Heart right ventricle (tissue), 16 donors: Measurements from ENCODE around the gene BAZ1B. TPM values are rescaled to one million over a fixed set of nuclear protein-coding genes. Genes with fewer than 3 reads are reported as not detected.
A peak's percentile ranks its signal among the peaks of the same experiment; 100 is the strongest.

Experiments used
- ATAC-seq, 8 donors: fragments of 200-7000 bp; cut with Tn5 transposase; one replicate each; pipeline ENCODE4 v1.9.1; 2020; ENCODE audit warnings: mild to moderate bottlenecking in 8 of 8, moderate library complexity in 8 of 8, moderate number of reproducible peaks in 1 of 8
- DNase-seq, 2 donors: peaks; one replicate each; pipeline ENCODE4 v3.0.0-alpha.2; 2020
- H3K27ac ChIP-seq, 10 donors: fragments of 200-600 bp; sonication (generic) in 2 of 10; one replicate each; pipeline versions ENCODE4 v1.5.0 to v1.8.0; 2020 to 2022; ENCODE audit warnings: mild to moderate bottlenecking in 3 of 10
- H3K27me3 ChIP-seq, 7 donors: fragments of 200-600 bp; one replicate each; pipeline ENCODE4 v1.8.0; 2021 to 2022; ENCODE audit warnings: mild to moderate bottlenecking in 2 of 7
- H3K36me3 ChIP-seq, 9 donors: fragments of 200-600 bp; sonication (generic) in 1 of 9; one replicate each; pipeline versions ENCODE4 v1.5.0 to v1.8.0; 2020 to 2022; ENCODE audit warnings: mild to moderate bottlenecking in 2 of 9
- H3K4me1 ChIP-seq, 9 donors: fragments of 200-600 bp; sonication (generic) in 1 of 9; one replicate each; pipeline versions ENCODE4 v1.5.0 to v1.8.0; 2020 to 2022; ENCODE audit warnings: mild to moderate bottlenecking in 4 of 9
- H3K4me3 ChIP-seq, 10 donors: fragments of 200-600 bp; sonication (generic) in 2 of 10; one replicate each; pipeline versions ENCODE4 v1.5.0 to v1.8.0; 2020 to 2022; ENCODE audit warnings: mild to moderate bottlenecking in 7 of 10, moderate library complexity in 2 of 10
- H3K9me3 ChIP-seq, 11 donors: fragments of 200-600 bp in 10 of 11; sonication (generic) in 2 of 11; one replicate each; pipeline versions ENCODE4 v1.5.0 to v1.8.0; 2013 to 2022; ENCODE audit warnings: mild to moderate bottlenecking in 2 of 11, control low read depth in 1 of 11, moderate library complexity in 1 of 11
- WGBS, 2 donors: extraction: QIAGEN DNeasy Blood & Tissue Kit; methylation state at CpG; one replicate each; pipeline ENCODE4 v1.1.7; 2013; ENCODE audit warnings: inconsistent platforms in 1 of 2; 5-methylcytosine and 5-hydroxymethylcytosine counted together
- intact Hi-C, 10 donors: fragments of 100-400 bp; cut with DNase I; formaldehyde crosslinking; loops; one replicate each; pipeline versions ENCODE4 v1.11.1 to v1.14.2; 2022
- long read RNA-seq, 3 donors: library from polyadenylated mRNA; unstranded; transcript quantifications; one replicate each; pipeline ENCODE4 v2.0.0, GENCODE V29; 2020 to 2021
- polyA plus RNA-seq, 2 donors: library from polyadenylated mRNA; stranded (reverse); fragments of 200-250 nt; gene quantifications; one replicate each; pipeline ENCODE4 v1.2.3, GENCODE V29; 2013
- total RNA-seq, 10 donors: library from RNA; stranded (reverse); fragmentation: NEBNext Ultra II Directional in 3 of 10; extraction: Animal tissue kit (Norgen Biotek cat#: 25700) in 3 of 10; gene quantifications; one replicate each; pipeline versions ENCODE4 v1.2.1 to v1.2.4, GENCODE V29; 2021 to 2023
- TF ChIP-seq, protein P1 (sequence below), 9 donors: fragments of 200-600 bp; sonication (generic) in 2 of 9; IDR thresholded peaks; one replicate each; pipeline versions ENCODE4 v1.5.0 to v1.8.0; 2021 to 2022; ENCODE audit warnings: antibody characterized with exemption in 9 of 9, mild to moderate bottlenecking in 5 of 9, moderate library complexity in 1 of 9
- donor health status: Arrhythmogenic right ventricular cardiomyopathy.
- donor health status: ischemic (EF 13 %, LVEDD 7.1; RV severe dilation, severe dysfunction).
- donor health status: healthy with polysubstance abuse.
- donor health status: DM: no; HTN: yes; CAD: no.
- donor health status: DM: no; HTN: no; CAD: no.
- donor health status: ischemic (EF 25% LVEDD 6.9; RV normal size, moderate dysfunction).
- donor health status: ischemic (EF 25% LVEDD 5.7; RV mildly dilated, moderate dysfunction).
- donor health status: healthy.
- donor health status: DM: yes; HTN: yes; CAD: no.
- donor health status: Ischemic cardiomyopathy.
- donor health status: ischemic (EF 35%, LVEDD 5.7; RV mildly dilated, moderate dysfunction).
- donor health status: nonischemic (EF 11% LVEDD 7.7; RV severe dilation, severe dysfunction).
- donor health status: DM: yes; HTN: yes; CAD: no.
- donor health status: PGD.
- donor health status: ischemic (EF 29% LVEDD 5.4; RV normal size, mild dysfunction).
- donor health status: nonischemic (EF 23%, LVEDD 6.1; RV moderate dilation, normal function).

BAZ1B gene
- 10 to 100 TPM; 34.0 to 49.9 (median 41.5) TPM for total RNA-seq
- polyA plus RNA-seq = 10 to 100 TPM; 11.7 to 17.2 TPM
- long read RNA-seq, donor 1, partial matches to known transcripts = 27 of 37 reads
- long read RNA-seq, donor 1, other reads (novel, unspliced or antisense) = 10 of 37 reads
- long read RNA-seq, donor 2, full-length matches to known transcripts = 1 of 26 reads
- long read RNA-seq, donor 2, partial matches to known transcripts = 18 of 26 reads
- long read RNA-seq, donor 2, other reads (novel, unspliced or antisense) = 7 of 26 reads
- long read RNA-seq, donor 3, partial matches to known transcripts = 44 of 46 reads
- long read RNA-seq, donor 3, other reads (novel, unspliced or antisense) = 2 of 46 reads

GRCh38 chr7:73522105-73522872 lies at the start of gene BAZ1B:
Gene BAZ1B (minus strand): TSS chr7:73522293. CDS start chr7:73521933, 360 bp downstream.
- Histone ChIP-seq H3K4me3 (peak within 1 kb of the TSS; percentile 76 to 97 (median 88)), H3K9me3 (no peaks in the 10 kb centered on the region), H3K27me3 (no peaks in the 10 kb centered on the region), H3K4me1 (peaks cover 5 to 69% (median 43%) of the 10 kb centered on the region in 9 donors), H3K27ac (peak within 1 kb of the TSS; percentile 82 to 98 (median 95)), H3K36me3 (peaks cover 0 to 21% (median 0%) of the 10 kb centered on the region in 9 donors)
- ATAC-seq (peak; percentile 97 to 99 (median 98)), DNase-seq (peak; percentile 97 to 98)
- 0% methylated on average over 59 to 69 of the region's 71 CpGs for WGBS, 2 donors
- intact Hi-C loops = loop anchor here in 7 of 10 donors (1.0 to 5.0 kb wide), 4 partner anchors 35 to 57 kb away; partner anchors contain the start of genes BCL7B (in 7 of the 7) and TBL2 (in 2 of the 7)
- TF ChIP-seq, protein P1, sequence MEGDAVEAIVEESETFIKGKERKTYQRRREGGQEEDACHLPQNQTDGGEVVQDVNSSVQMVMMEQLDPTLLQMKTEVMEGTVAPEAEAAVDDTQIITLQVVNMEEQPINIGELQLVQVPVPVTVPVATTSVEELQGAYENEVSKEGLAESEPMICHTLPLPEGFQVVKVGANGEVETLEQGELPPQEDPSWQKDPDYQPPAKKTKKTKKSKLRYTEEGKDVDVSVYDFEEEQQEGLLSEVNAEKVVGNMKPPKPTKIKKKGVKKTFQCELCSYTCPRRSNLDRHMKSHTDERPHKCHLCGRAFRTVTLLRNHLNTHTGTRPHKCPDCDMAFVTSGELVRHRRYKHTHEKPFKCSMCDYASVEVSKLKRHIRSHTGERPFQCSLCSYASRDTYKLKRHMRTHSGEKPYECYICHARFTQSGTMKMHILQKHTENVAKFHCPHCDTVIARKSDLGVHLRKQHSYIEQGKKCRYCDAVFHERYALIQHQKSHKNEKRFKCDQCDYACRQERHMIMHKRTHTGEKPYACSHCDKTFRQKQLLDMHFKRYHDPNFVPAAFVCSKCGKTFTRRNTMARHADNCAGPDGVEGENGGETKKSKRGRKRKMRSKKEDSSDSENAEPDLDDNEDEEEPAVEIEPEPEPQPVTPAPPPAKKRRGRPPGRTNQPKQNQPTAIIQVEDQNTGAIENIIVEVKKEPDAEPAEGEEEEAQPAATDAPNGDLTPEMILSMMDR (IDR thresholded peaks at IDR 0.05) = peak in 7 of 9 donors; percentile 15 to 51 (median 22)

DNA sequence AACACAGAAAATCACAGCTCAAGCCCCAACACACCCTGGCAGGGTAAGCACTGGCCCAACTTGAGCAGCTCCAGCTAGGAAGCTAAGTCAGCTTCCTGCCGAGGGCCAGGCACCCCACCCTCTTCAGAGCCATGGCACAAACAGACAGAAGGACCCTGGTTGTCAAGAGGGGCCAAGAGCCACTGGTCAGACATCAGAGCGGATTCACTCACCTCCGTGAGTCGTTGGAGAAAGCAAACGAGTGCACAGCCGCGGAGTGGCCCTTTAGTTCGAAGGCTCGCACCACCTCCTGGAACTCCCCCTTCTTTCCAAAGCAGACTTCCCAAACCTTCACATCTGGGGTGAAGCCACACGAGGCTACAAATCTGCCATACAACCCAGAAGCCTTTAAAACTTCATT lies 48.9 kb upstream of the BAZ1B start:
- intact Hi-C loops = loop anchor here in 1 of 10 donors (10.0 kb wide), 1 partner anchor 114 kb away; the partner anchor contains the start of genes BUD23 and DNAJC30

DNA sequence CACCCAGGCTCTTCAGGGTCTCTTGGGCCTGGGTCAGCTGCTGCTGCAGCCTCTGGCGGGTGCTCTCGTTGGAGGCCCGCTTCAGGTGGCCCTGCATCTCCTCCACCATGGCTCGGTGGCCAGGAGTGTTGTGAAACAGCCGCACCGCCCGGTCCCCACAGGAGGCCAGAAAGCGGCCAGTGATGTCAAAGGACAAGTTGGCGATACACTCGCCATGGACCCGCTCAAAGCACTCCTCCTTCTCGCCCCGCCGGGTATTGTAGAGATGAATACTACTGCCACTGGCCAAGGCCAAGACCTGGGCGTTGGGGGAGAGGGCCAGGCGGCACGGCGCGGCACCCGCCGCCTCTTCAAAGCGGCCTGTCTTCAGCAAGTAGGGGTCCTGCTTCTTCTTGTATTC lies 48.4 kb upstream of the BAZ1B start:
- H3K9me3 ChIP-seq = no peaks in the 10 kb centered on the region
- no peak overlapping the region for H3K27ac ChIP-seq
- H3K4me1 ChIP-seq = peaks cover 0 to 16% (median 0%) of the 10 kb centered on the region in 9 donors
- H3K36me3 ChIP-seq = peaks cover 7 to 72% (median 44%) of the 10 kb centered on the region in 9 donors
- 96% methylated on average over 22 of the region's 22 CpGs for WGBS, 2 donors
- TF ChIP-seq, protein P1 (IDR thresholded peaks at IDR 0.05) = no peak
- ATAC-seq = peak in 1 of 8 donors; percentile 27
- DNase-seq = no peak
- intact Hi-C loops = loop anchor here in 1 of 10 donors (10.0 kb wide), 1 partner anchor 114 kb away; the partner anchor contains the start of genes BUD23 and DNAJC30
- H3K27me3 ChIP-seq = no peaks in the 10 kb centered on the region
- H3K4me3 ChIP-seq = no peak overlapping the region

More for the DNA sequence above, 48.9 kb upstream of the BAZ1B start:
- H3K36me3 ChIP-seq = peaks cover 7 to 76% (median 44%) of the 10 kb centered on the region in 9 donors
- ATAC-seq (no peak), DNase-seq (no peak)
- H3K27ac ChIP-seq = no peak overlapping the region
- no peaks in the 10 kb centered on the region for H3K9me3 ChIP-seq
- peaks cover 0 to 13% (median 0%) of the 10 kb centered on the region in 9 donors for H3K4me1 ChIP-seq
- H3K4me3 ChIP-seq = no peak overlapping the region
- 93 to 96% methylated on average over 10 of the region's 10 CpGs for WGBS, 2 donors
- H3K27me3 ChIP-seq = no peaks in the 10 kb centered on the region
- TF ChIP-seq, protein P1 (IDR thresholded peaks at IDR 0.05) = no peak

GRCh38 chr7:73569042-73569608 lies 47.0 kb upstream of the BAZ1B start:
- intact Hi-C loops = no loop called here
- DNase-seq (no peak), ATAC-seq (no peak)
- WGBS, 2 donors = 77 to 82% methylated on average over 5 of the region's 5 CpGs
- no peak overlapping the region for H3K27ac ChIP-seq
- peaks cover 7 to 60% (median 40%) of the 10 kb centered on the region in 9 donors for H3K36me3 ChIP-seq
- H3K4me3 ChIP-seq = no peak overlapping the region
- H3K4me1 ChIP-seq = peaks cover 0 to 18% (median 0%) of the 10 kb centered on the region in 9 donors
- TF ChIP-seq, protein P1 (IDR thresholded peaks at IDR 0.05) = no peak
- H3K9me3 ChIP-seq = no peaks in the 10 kb centered on the region
- no peaks in the 10 kb centered on the region for H3K27me3 ChIP-seq
